ENCODE results near the gene ELF5. TPM values are rescaled to one million over a fixed set of nuclear protein-coding genes. Genes with fewer than 3 reads are reported as not detected.

The ELF5 gene
- total RNA-seq, 1 donor from 2014 or later = not detected

GRCh38 chr11:34540870-34541269 lies 27.3 kb upstream of the ELF5 start:
- H3K4me1 Mint-ChIP-seq = no peaks in the 10 kb centered on the region
- no peak for ATAC-seq (ENCODE audit: low read depth)
- TF ChIP-seq CTCF (IDR thresholded peaks at IDR 0.05) = no peak
- intact Hi-C loops (cut with micrococcal nuclease) = no loop called here
- POLR2A ChIA-PET = no interaction called here
- no peak overlapping the region for H3K4me3 Mint-ChIP-seq
- CTCF ChIA-PET = no interaction called here
- H3K27ac Mint-ChIP-seq = no peak overlapping the region
- no peak for DNase-seq
- no peaks in the 10 kb centered on the region for H3K36me3 Mint-ChIP-seq (ENCODE audit: low read depth)
- no peaks in the 10 kb centered on the region for H3K9me3 Mint-ChIP-seq
- H3K27me3 Mint-ChIP-seq = peaks cover 35% of the 10 kb centered on the region

GRCh38 chr11:34537636-34538035 lies 24.0 kb upstream of the ELF5 start:
- peaks cover 6% of the 10 kb centered on the region for H3K9me3 Mint-ChIP-seq
- intact Hi-C loops (cut with micrococcal nuclease) = no loop called here
- H3K27ac Mint-ChIP-seq = no peak overlapping the region
- H3K4me3 Mint-ChIP-seq = no peak overlapping the region
- no peaks in the 10 kb centered on the region for H3K4me1 Mint-ChIP-seq
- H3K36me3 Mint-ChIP-seq (ENCODE audit: low read depth) = no peaks in the 10 kb centered on the region
- H3K27me3 Mint-ChIP-seq = peaks cover 23% of the 10 kb centered on the region
- ATAC-seq (ENCODE audit: low read depth) = no peak
- no peak for TF ChIP-seq CTCF (IDR thresholded peaks at IDR 0.05)
- DNase-seq = no peak
- POLR2A ChIA-PET = no interaction called here
- CTCF ChIA-PET = no interaction called here

- intact Hi-C loops (cut with micrococcal nuclease) = no loop called here
- Mint-ChIP-seq H3K9me3 (peaks cover 6% of the 10 kb centered on the region), H3K36me3 (ENCODE audit: low read depth) (no peaks in the 10 kb centered on the region), H3K27ac (no peak overlapping the region), H3K27me3 (peaks cover 15% of the 10 kb centered on the region), H3K4me1 (no peaks in the 10 kb centered on the region), H3K4me3 (no peak overlapping the region)
- ATAC-seq (ENCODE audit: low read depth) (no peak), DNase-seq (no peak)
- TF ChIP-seq CTCF (IDR thresholded peaks at IDR 0.05) = no peak
- CTCF ChIA-PET = interaction anchor here (1.1 kb wide), 1 partner anchor 24 kb away, joined by 4 read pairs; no protein-coding TSS in a partner anchor
- POLR2A ChIA-PET = interaction anchor here (0.7 kb wide), 1 partner anchor 26 kb away, joined by 3 read pairs; no protein-coding TSS in a partner anchor
Measured at GRCh38 chr11:34536056-34536455, 22.5 kb upstream of the ELF5 start.

- DNase-seq = no peak
- Mint-ChIP-seq H3K27ac (no peak overlapping the region), H3K36me3 (ENCODE audit: low read depth) (no peaks in the 10 kb centered on the region), H3K4me3 (no peak overlapping the region), H3K27me3 (peaks cover 14% of the 10 kb centered on the region), H3K9me3 (peaks cover 6% of the 10 kb centered on the region), H3K4me1 (no peaks in the 10 kb centered on the region)
- TF ChIP-seq CTCF (IDR thresholded peaks at IDR 0.05) = no peak
- CTCF ChIA-PET = no interaction called here
- no peak for ATAC-seq (ENCODE audit: low read depth)
- POLR2A ChIA-PET = no interaction called here
- intact Hi-C loops (cut with micrococcal nuclease) = no loop called here
Measured at GRCh38 chr11:34534826-34535225, 21.2 kb upstream of the ELF5 start.

GRCh38 chr11:34531663-34532062 lies 18.1 kb upstream of the ELF5 start:
- ChIA-PET POLR2A (no interaction called here), CTCF (no interaction called here)
- intact Hi-C loops (cut with micrococcal nuclease) = no loop called here
- TF ChIP-seq CTCF (IDR thresholded peaks at IDR 0.05) = no peak
- Mint-ChIP-seq H3K4me1 (no peaks in the 10 kb centered on the region), H3K4me3 (no peak overlapping the region), H3K36me3 (ENCODE audit: low read depth) (no peaks in the 10 kb centered on the region), H3K9me3 (peaks cover 6% of the 10 kb centered on the region), H3K27ac (no peak overlapping the region), H3K27me3 (peaks cover 12% of the 10 kb centered on the region)
- ATAC-seq (ENCODE audit: low read depth) (no peak), DNase-seq (no peak)

Data from activated B cell treated with CpG ODN at 0.5 μM for 24 hours (primary cell).